ENCODE measurements around the gene CXorf49B. TPM values are rescaled to one million over a fixed set of nuclear protein-coding genes. Genes with fewer than 3 reads are reported as not detected.

The CXorf49B gene
- total and polyA plus RNA-seq, 2 donors (not counting 1 experiment from before 2014, with no cell fraction given): not detected

- 71% methylated on average over 5 of the region's 25 CpGs for WGBS (ENCODE audit: insufficient coverage)
- H3K27me3 Mint-ChIP-seq: peaks cover 3% of the 10 kb centered on the region
- Histone ChIP-seq H3K4me3 (ENCODE audit: control extremely low read depth in 1 of 5, extremely low read depth in 1 of 5, insufficient read depth in 1 of 5, low read depth in 2 of 5, low read length in 4 of 5) (no peak overlapping the region), H3K27ac (ENCODE audit: low read length in 2 of 2) (no peak overlapping the region), H3K27me3 (replicated peaks in 1 of 4; ENCODE audit: control extremely low read depth in 1 of 4, control insufficient read depth in 3 of 4, insufficient read depth in 4 of 4, low read length in 3 of 4) (no peaks in the 10 kb centered on the region), H3K79me2 (ENCODE audit: control insufficient read depth, insufficient read depth, low read length) (no peaks in the 10 kb centered on the region), H3K9me3 (ENCODE audit: control extremely low read depth in 1 of 3, control insufficient read depth in 2 of 3, insufficient read depth in 1 of 3, low read length in 2 of 3) (no peaks in the 10 kb centered on the region), H3K4me1 (ENCODE audit: control insufficient read depth in 2 of 2, insufficient read depth in 2 of 2, low read length in 2 of 2) (no peaks in the 10 kb centered on the region), H3K36me3 (replicated peaks in 1 of 2; ENCODE audit: control extremely low read depth in 1 of 2, control insufficient read depth in 1 of 2, extremely low read depth in 1 of 2, insufficient read depth in 2 of 2, low read length in 1 of 2) (no peaks in the 10 kb centered on the region), H3K9ac (ENCODE audit: low read length) (no peak overlapping the region), H4K20me1 (ENCODE audit: control insufficient read depth, insufficient read depth, low read length, poor library complexity, severe bottlenecking) (no peaks in the 10 kb centered on the region), H2AFZ (ENCODE audit: insufficient read depth, low read depth, low read length, poor library complexity, severe bottlenecking) (no peak overlapping the region), H3K4me2 (replicated peaks; ENCODE audit: low read depth, low read length, poor library complexity, severe bottlenecking) (no peak overlapping the region)
- no peaks in the 10 kb centered on the region for H3K4me1 Mint-ChIP-seq
- H3K9me3 Mint-ChIP-seq (ENCODE audit: insufficient read depth): no peaks in the 10 kb centered on the region
- TF ChIP-seq CTCF (IDR thresholded peaks at IDR 0.05): no peak
- TF ChIP-seq EZH2 (IDR thresholded peaks at IDR 0.05; ENCODE audit: borderline replicate concordance, insufficient read depth, low read depth, low read length, poor library complexity, severe bottlenecking): no peak
- H3K4me3 Mint-ChIP-seq: no peak overlapping the region
- no peak for ATAC-seq (ENCODE audit: low read depth)
- no peak for DNase-seq
- H3K27ac Mint-ChIP-seq: no peak overlapping the region
- POLR2A ChIA-PET: no interaction called here
- intact Hi-C loops (cut with micrococcal nuclease): no loop called here
- CTCF ChIA-PET: no interaction called here
Observed at GRCh38 chrX:71814123-71814912, 51.2 kb downstream of the CXorf49B start.

- no peaks in the 10 kb centered on the region for H3K4me1 ChIP-seq (ENCODE audit: control insufficient read depth in 2 of 2, insufficient read depth in 2 of 2, low read length in 2 of 2)
- TF ChIP-seq CTCF (IDR thresholded peaks at IDR 0.05): no peak
- no peak for TF ChIP-seq EZH2 (IDR thresholded peaks at IDR 0.05; ENCODE audit: borderline replicate concordance, insufficient read depth, low read depth, low read length, poor library complexity, severe bottlenecking)
- POLR2A ChIA-PET: no interaction called here
- H2AFZ ChIP-seq (ENCODE audit: insufficient read depth, low read depth, low read length, poor library complexity, severe bottlenecking): no peak overlapping the region
- Mint-ChIP-seq H3K27me3 (peaks cover 5% of the 10 kb centered on the region), H3K4me3 (no peak overlapping the region), H3K9me3 (ENCODE audit: insufficient read depth) (no peaks in the 10 kb centered on the region), H3K27ac (no peak overlapping the region), H3K4me1 (no peaks in the 10 kb centered on the region)
- no peaks in the 10 kb centered on the region for H4K20me1 ChIP-seq (ENCODE audit: control insufficient read depth, insufficient read depth, low read length, poor library complexity, severe bottlenecking)
- H3K9ac ChIP-seq (ENCODE audit: low read length): no peak overlapping the region
- no peaks in the 10 kb centered on the region for H3K36me3 ChIP-seq (replicated peaks in 1 of 2; ENCODE audit: control extremely low read depth in 1 of 2, control insufficient read depth in 1 of 2, extremely low read depth in 1 of 2, insufficient read depth in 2 of 2, low read length in 1 of 2)
- intact Hi-C loops (cut with micrococcal nuclease): no loop called here
- WGBS (ENCODE audit: insufficient coverage): 95% methylated on average over 7 of the region's 14 CpGs
- no peak overlapping the region for H3K27ac ChIP-seq (ENCODE audit: low read length in 2 of 2)
- ATAC-seq (ENCODE audit: low read depth): no peak
- no peaks in the 10 kb centered on the region for H3K9me3 ChIP-seq (ENCODE audit: control extremely low read depth in 1 of 3, control insufficient read depth in 2 of 3, insufficient read depth in 1 of 3, low read length in 2 of 3)
- no peaks in the 10 kb centered on the region for H3K79me2 ChIP-seq (ENCODE audit: control insufficient read depth, insufficient read depth, low read length)
- H3K4me2 ChIP-seq (replicated peaks; ENCODE audit: low read depth, low read length, poor library complexity, severe bottlenecking): no peak overlapping the region
- CTCF ChIA-PET: no interaction called here
- DNase-seq: no peak
- no peak overlapping the region for H3K4me3 ChIP-seq (ENCODE audit: control extremely low read depth in 1 of 5, extremely low read depth in 1 of 5, insufficient read depth in 1 of 5, low read depth in 2 of 5, low read length in 4 of 5)
- H3K27me3 ChIP-seq (replicated peaks in 1 of 4; ENCODE audit: control extremely low read depth in 1 of 4, control insufficient read depth in 3 of 4, insufficient read depth in 4 of 4, low read length in 3 of 4): no peaks in the 10 kb centered on the region
Observed at GRCh38 chrX:71815121-71815905, 52.2 kb downstream of the CXorf49B start.

All from B cell (primary cell).